PC-9 (cell line): ENCODE measurements around the gene ZNF512B. TPM values are rescaled to one million over a fixed set of nuclear protein-coding genes. Genes with fewer than 3 reads are reported as not detected.

Experiments used
- BruUV-seq: library from RNA; stranded (reverse); fragments of 400-500 nt; replicated peaks from 2 replicates; lab custom pipeline; 2021; lab: Mats Ljungman, UMichigan
- CTCF ChIA-PET: fragments of 300-600 bp; sonication (Branson Sonifier 250); formaldehyde crosslinking; loops from one replicate; lab custom pipeline; 2022; ENCODE audit warnings: antibody characterized with exemption; lab: Charles Lee
- POLR2A ChIA-PET: fragments of 300-600 bp; sonication (Branson Sonifier 250); formaldehyde crosslinking; loops from one replicate; lab custom pipeline; 2022; ENCODE audit warnings: antibody characterized with exemption; ENCODE audit not compliant: unreplicated experiment; lab: Charles Lee
- DNase-seq, 2 experiments: peaks; one replicate each; pipeline versions ENCODE4 v3.0.0 to v3.0.0-alpha.2; 2015 to 2022; ENCODE audit warnings: mixed read lengths in 1 of 2
- H2AFZ ChIP-seq: fragments of 200-600 bp; sonication (generic); 2 replicates; pipeline ENCODE4 v1.8.1; 2017; ENCODE audit warnings: antibody characterized with exemption
- H3F3A ChIP-seq: fragments of 200-600 bp; sonication (generic); 2 replicates; pipeline ENCODE4 v1.8.1; 2017; ENCODE audit warnings: antibody characterized with exemption, mild to moderate bottlenecking, low read depth; ENCODE audit not compliant: insufficient read depth
- H3K27ac ChIP-seq: fragments of 200-600 bp; sonication (generic); 2 replicates; pipeline ENCODE4 v1.6.1; 2016; ENCODE audit warnings: mixed run types
- H3K27me3 ChIP-seq: fragments of 200-600 bp; sonication (generic); 2 replicates; pipeline ENCODE4 v1.6.1; 2016; ENCODE audit warnings: low read depth, mixed run types; ENCODE audit not compliant: insufficient read depth
- H3K36me3 ChIP-seq: fragments of 200-600 bp; sonication (generic); 2 replicates; pipeline ENCODE4 v1.6.1; 2016; ENCODE audit warnings: low read depth, mixed run types
- H3K4me1 ChIP-seq: fragments of 200-600 bp; sonication (generic); replicated peaks from 2 replicates; pipeline ENCODE4 v1.6.1; 2016; ENCODE audit warnings: mixed run types; ENCODE audit not compliant: insufficient read depth
- H3K4me2 ChIP-seq: fragments of 200-600 bp; sonication (generic); 2 replicates; pipeline ENCODE4 v1.6.1; 2017; ENCODE audit warnings: mixed run types
- H3K4me3 ChIP-seq: fragments of 200-600 bp; sonication (generic); 2 replicates; pipeline ENCODE4 v1.6.1; 2016; ENCODE audit warnings: mixed run types
- H3K79me2 ChIP-seq: fragments of 200-600 bp; sonication (generic); 2 replicates; pipeline ENCODE4 v1.6.1; 2017; ENCODE audit warnings: low read depth, mixed run types
- H3K9me2 ChIP-seq: fragments of 200-600 bp; sonication (generic); 2 replicates; pipeline ENCODE4 v1.8.1; 2017; ENCODE audit warnings: mild to moderate bottlenecking; ENCODE audit not compliant: insufficient read depth
- H3K9me3 ChIP-seq: fragments of 200-600 bp; sonication (generic); 2 replicates; pipeline ENCODE4 v1.8.1; 2016; ENCODE audit warnings: low read depth; ENCODE audit not compliant: insufficient read depth
- H4K20me1 ChIP-seq: fragments of 200-600 bp; sonication (generic); 2 replicates; pipeline ENCODE4 v1.8.1; 2017; ENCODE audit not compliant: insufficient read depth
- CTCF ChIP-seq: fragments of 200-600 bp; sonication (generic); conservative IDR thresholded peaks from 2 replicates; pipeline ENCODE4 v1.6.1; 2017; ENCODE audit warnings: mixed run types, antibody characterized with exemption, mild to moderate bottlenecking, moderate library complexity
- EZH2 ChIP-seq: fragments of 200-600 bp; sonication (generic); IDR thresholded peaks from 2 replicates; pipeline ENCODE4 v1.8.0; 2017; ENCODE audit warnings: antibody characterized with exemption, low read depth
- intact Hi-C: fragments of 100-400 bp; cut with micrococcal nuclease; formaldehyde crosslinking; loops from one replicate; pipeline ENCODE4 v1.10.0; 2022; ENCODE audit not compliant: unreplicated experiment
- total RNA-seq: library from RNA; stranded (reverse); gene quantifications from 2 replicates; pipeline ENCODE4 v1.2.3, GENCODE V29; 2021

ZNF512B gene
- total RNA-seq, 1 experiment from 2014 or later, result 28.1 TPM

DNA sequence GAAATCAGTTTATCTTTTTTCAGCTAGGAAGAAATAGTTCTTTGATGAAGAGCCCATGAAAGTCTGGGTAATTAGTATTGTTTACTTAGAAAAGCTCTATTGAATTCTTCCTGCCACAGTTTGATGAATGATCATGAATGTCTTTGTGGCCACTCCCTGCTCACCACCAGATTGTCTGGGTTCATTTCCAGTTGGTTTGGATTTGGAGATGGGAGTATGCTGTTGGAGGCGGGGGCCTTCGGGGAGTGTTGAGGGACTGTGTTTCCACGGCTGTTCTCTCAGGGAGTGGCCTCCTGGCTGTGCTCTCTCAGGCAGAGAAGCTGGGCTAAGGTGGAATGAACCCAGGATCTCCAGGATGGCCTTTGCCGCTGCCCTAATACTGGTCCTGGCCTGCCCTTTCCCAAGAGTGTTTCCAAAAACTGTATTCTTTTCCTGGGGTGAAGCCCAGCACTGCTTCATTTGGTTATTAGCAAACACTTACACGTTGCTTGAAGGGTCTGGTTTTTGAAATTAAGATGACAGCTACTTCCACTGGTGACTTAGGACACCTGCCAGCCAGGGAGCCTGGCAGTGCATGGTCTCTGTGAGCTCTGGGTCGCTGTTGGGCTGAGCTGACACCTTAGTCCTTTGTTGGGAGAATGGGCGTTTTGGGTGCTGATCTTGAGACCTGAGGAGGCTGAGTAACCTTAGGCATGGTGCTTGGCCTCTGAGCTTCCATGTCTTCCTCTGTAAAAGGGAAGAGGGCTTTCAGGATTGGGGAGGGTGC lies 34.4 kb upstream of the ZNF512B start:
- no peaks in the 10 kb centered on the region for H3K9me3 ChIP-seq
- H3K9me2 ChIP-seq, result no peaks in the 10 kb centered on the region
- ChIA-PET POLR2A (no interaction called here), CTCF (no interaction called here)
- DNase-seq, result no peak
- no peaks in the 10 kb centered on the region for H3K27me3 ChIP-seq
- no peak overlapping the region for H2AFZ ChIP-seq
- no peaks in the 10 kb centered on the region for H3K4me1 ChIP-seq
- no TSS peak for BruUV-seq
- no peak overlapping the region for H3K4me3 ChIP-seq
- TF ChIP-seq CTCF (no peak), EZH2 (no peak)
- peaks cover 22% of the 10 kb centered on the region for H3K36me3 ChIP-seq
- H3F3A ChIP-seq, result peaks cover 5% of the 10 kb centered on the region; the same call in 1 of the 2 replicates
- no peaks in the 10 kb centered on the region; the same call in 1 of the 2 replicates for H3K79me2 ChIP-seq
- intact Hi-C loops, result no loop called here
- H3K27ac ChIP-seq, result no peak overlapping the region
- no peak overlapping the region for H3K4me2 ChIP-seq
- peaks cover 34% of the 10 kb centered on the region for H4K20me1 ChIP-seq

DNA sequence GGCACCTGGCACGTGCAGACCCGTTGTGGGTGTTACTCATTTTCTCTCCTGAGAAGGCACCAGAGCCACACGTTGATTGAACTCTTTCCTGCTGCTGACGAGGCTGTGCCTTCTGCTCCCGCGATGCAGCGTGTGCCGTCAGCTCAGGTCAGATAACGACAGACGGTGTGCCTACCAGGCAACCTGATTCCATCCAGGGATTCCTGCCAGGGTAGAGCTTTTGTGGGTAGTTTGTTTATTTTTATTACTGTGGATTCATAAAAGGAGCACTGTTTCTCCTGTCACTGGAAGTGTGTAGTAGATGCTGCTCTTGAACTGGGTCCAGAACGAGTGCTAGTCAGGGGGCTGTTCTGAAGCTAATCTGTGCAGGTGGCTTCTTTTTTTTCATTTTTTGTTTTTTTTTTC lies 31.9 kb upstream of the ZNF512B start:
- H3K27ac ChIP-seq, result no peak overlapping the region
- H2AFZ ChIP-seq, result no peak overlapping the region
- POLR2A ChIA-PET, result no interaction called here
- no peak for DNase-seq
- H3K4me3 ChIP-seq, result no peak overlapping the region
- intact Hi-C loops, result no loop called here
- H3K4me2 ChIP-seq, result no peak overlapping the region
- TF ChIP-seq CTCF (no peak), EZH2 (no peak)
- H3F3A ChIP-seq, result no peaks in the 10 kb centered on the region
- H4K20me1 ChIP-seq, result peaks cover 26% of the 10 kb centered on the region
- H3K4me1 ChIP-seq, result no peaks in the 10 kb centered on the region
- H3K79me2 ChIP-seq, result no peaks in the 10 kb centered on the region
- no peaks in the 10 kb centered on the region for H3K9me3 ChIP-seq
- no peaks in the 10 kb centered on the region for H3K9me2 ChIP-seq
- H3K27me3 ChIP-seq, result no peaks in the 10 kb centered on the region
- H3K36me3 ChIP-seq, result peaks cover 16% of the 10 kb centered on the region; the same call in 1 of the 2 replicates
- no TSS peak for BruUV-seq
- CTCF ChIA-PET, result no interaction called here

GRCh38 chr20:64000906-64001305 lies 31.2 kb upstream of the ZNF512B start:
- CTCF ChIA-PET, result no interaction called here
- no TSS peak for BruUV-seq
- Histone ChIP-seq H3K4me3 (no peak overlapping the region), H3K36me3 (peaks cover 23% of the 10 kb centered on the region; the same call in 1 of the 2 replicates), H3K4me2 (no peak overlapping the region), H3F3A (no peaks in the 10 kb centered on the region), H4K20me1 (peaks cover 26% of the 10 kb centered on the region), H3K27ac (no peak overlapping the region), H3K9me2 (no peaks in the 10 kb centered on the region), H3K27me3 (no peaks in the 10 kb centered on the region), H3K79me2 (no peaks in the 10 kb centered on the region), H3K4me1 (no peaks in the 10 kb centered on the region), H3K9me3 (no peaks in the 10 kb centered on the region), H2AFZ (no peak overlapping the region)
- DNase-seq, result no peak
- intact Hi-C loops, result no loop called here
- POLR2A ChIA-PET, result no interaction called here
- no peak for TF ChIP-seq EZH2
- no peak for TF ChIP-seq CTCF
